ENCODE data around the gene ZNF534. TPM values are rescaled to one million over a fixed set of nuclear protein-coding genes. Genes with fewer than 3 reads are reported as not detected.
"Not testable (repeated sequence)": the region's sequence is repeated elsewhere in the genome, so short reads cannot be mapped to it uniquely, and the experiment has no call there.

Gene ZNF534
- total and polyA plus RNA-seq, 2 of the 8 experiments (the other 6 are each of a cell fraction or from before 2014, with no cell fraction given) = not detected

- H4K20me1 ChIP-seq (replicated peaks in 1 of 2; ENCODE audit: control insufficient read depth in 1 of 2, insufficient read depth in 2 of 2, low read length in 2 of 2); H3K79me1 ChIP-seq (ENCODE audit: low read depth, low read length); H3K56ac ChIP-seq (replicated peaks; ENCODE audit: insufficient read length, low read depth, low read length); H4K8ac ChIP-seq (ENCODE audit: extremely low read depth, insufficient read depth, low read length); FAIRE-seq; H3K27ac ChIP-seq (ENCODE audit: low read depth, low read length); H2AFZ ChIP-seq (ENCODE audit: low read length); H4K91ac ChIP-seq (replicated peaks; ENCODE audit: insufficient read length, low read length); DNase-seq (ENCODE audit: low read depth in 1 of 2, low spot score in 2 of 2); H2AK5ac ChIP-seq (ENCODE audit: low read depth, low read length); H3K23ac ChIP-seq (ENCODE audit: insufficient read length); H3K14ac ChIP-seq (ENCODE audit: insufficient read length); H4K5ac ChIP-seq (ENCODE audit: insufficient read length, low read depth, low read length); H3K79me2 ChIP-seq (ENCODE audit: control insufficient read depth in 1 of 2, insufficient read depth in 2 of 2, low read length in 2 of 2); H3K23me2 ChIP-seq (ENCODE audit: low read depth, low read length); H3K36me3 ChIP-seq (ENCODE audit: control insufficient read depth in 2 of 4, insufficient read depth in 4 of 4, low read length in 3 of 4); H3K4me3 ChIP-seq (ENCODE audit: extremely low read depth in 1 of 4, insufficient read depth in 2 of 4, low read depth in 3 of 4, low read length in 4 of 4); H2BK120ac ChIP-seq (replicated peaks; ENCODE audit: low read depth, low read length); H3K4ac ChIP-seq (replicated peaks; ENCODE audit: insufficient read length, low read depth, low read length); H3K27me3 ChIP-seq (replicated peaks in 1 of 4; ENCODE audit: control insufficient read depth in 3 of 4, extremely low read depth in 1 of 4, insufficient read depth in 3 of 4, low read length in 3 of 4); H3K9ac ChIP-seq (replicated peaks in 1 of 4; ENCODE audit: extremely low read depth in 1 of 4, low read depth in 3 of 4, low read length in 3 of 4); H2BK15ac ChIP-seq (ENCODE audit: low read length): not testable (repeated sequence)
- peak overlapping the region; percentile 78; the same call in 1 of the 2 replicates for H3K18ac ChIP-seq (ENCODE audit: extremely low read depth, low read length)
- peak overlapping the region; percentile 91; the same call in 1 of the 2 replicates for H2BK5ac ChIP-seq (ENCODE audit: low read depth, low read length)
- POLR2A ChIA-PET (ENCODE audit: partially characterized antibody) = interaction anchor here (0.7 to 1.4 kb wide), 5 partner anchors 20 to 88 kb away, joined by 3 to 7 read pairs (median 3); partner anchors contain the start of genes ZNF528 and ZNF808
- H2BK12ac ChIP-seq (ENCODE audit: low read depth, low read length) = peak overlapping the region; percentile 87; the same call in 1 of the 2 replicates
- peaks cover 0 to 13% (median 2%) of the 10 kb centered on the region in 4 experiments; a peak in 4 of 7 replicates for H3K4me1 ChIP-seq (replicated peaks in 1 of 4; ENCODE audit: control insufficient read depth in 3 of 4, insufficient read depth in 4 of 4, low read length in 3 of 4)
- 68% methylated on average over 8 of the region's 8 CpGs; no CpG with 5 or more reads in 1 of the 2 experiments for WGBS, 2 experiments (ENCODE audit: extremely low coverage in 1 of 2, insufficient coverage in 1 of 2, insufficient read length in 1 of 2, insufficient replicate concordance in 2 of 2, low coverage in 1 of 2, low lambda C conversion rate in 2 of 2, missing lambda C conversion rate in 1 of 2)
- H3K9me3 ChIP-seq (ENCODE audit: insufficient read depth in 2 of 2, low read depth in 1 of 2, low read length in 1 of 2) = peaks cover 13 to 28% of the 10 kb centered on the region in 2 experiments; a peak in 3 of 4 replicates
- peak overlapping the region; percentile 42 to 58 for H3K4me2 ChIP-seq (ENCODE audit: insufficient read depth in 1 of 2, low read depth in 2 of 2, low read length in 2 of 2)
- CTCF ChIA-PET (ENCODE audit: partially characterized antibody) = interaction anchor here (1.0 kb wide), 1 partner anchor 33 kb away, joined by 3 read pairs; no protein-coding TSS in a partner anchor
- 0 out of 2 replicates have a peak overlapping the region, but pooled peaks have one; percentile 75 for H2BK20ac ChIP-seq (ENCODE audit: low read length)
These were observed 56.8 kb downstream of the ZNF534 start for GRCh38 chr19:52485561-52486240.

Measured in H1 (cell line).